HG03139 (cell line): Measurements from ENCODE around the gene DNAJC24.

ENCODE experiments used
- ATAC-seq: cut with Tn5 transposase; IDR thresholded peaks from one replicate; pipeline ENCODE4 v1.9.1; 2021; ENCODE audit not compliant: unreplicated experiment

DNAJC24 gene

DNA sequence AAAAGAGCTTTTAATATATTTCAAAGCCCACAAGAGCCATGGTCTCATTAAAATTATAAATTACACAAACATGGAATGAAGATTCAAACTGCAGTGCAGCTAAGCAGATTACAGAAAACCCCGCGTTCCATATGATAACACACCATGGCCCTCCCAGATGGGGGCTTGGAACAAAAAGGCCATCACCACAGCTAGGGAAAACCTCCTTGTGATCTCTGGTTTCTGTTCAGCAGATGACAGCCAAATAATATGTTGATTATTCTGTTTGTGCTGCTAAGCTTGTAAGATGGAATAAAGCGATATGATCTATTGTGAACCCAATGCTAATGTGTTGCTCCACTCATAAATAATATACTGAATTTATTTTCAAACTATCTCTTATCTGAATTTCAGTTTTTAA is 111.3 kb downstream of the DNAJC24 start:
- ATAC-seq = no peak
